ENCODE results near the gene DHRS7C. TPM values are rescaled to one million over a fixed set of nuclear protein-coding genes. Genes with fewer than 3 reads are reported as not detected.

The DHRS7C gene
- total RNA-seq, 1 donor from 2014 or later, result not detected

DNA sequence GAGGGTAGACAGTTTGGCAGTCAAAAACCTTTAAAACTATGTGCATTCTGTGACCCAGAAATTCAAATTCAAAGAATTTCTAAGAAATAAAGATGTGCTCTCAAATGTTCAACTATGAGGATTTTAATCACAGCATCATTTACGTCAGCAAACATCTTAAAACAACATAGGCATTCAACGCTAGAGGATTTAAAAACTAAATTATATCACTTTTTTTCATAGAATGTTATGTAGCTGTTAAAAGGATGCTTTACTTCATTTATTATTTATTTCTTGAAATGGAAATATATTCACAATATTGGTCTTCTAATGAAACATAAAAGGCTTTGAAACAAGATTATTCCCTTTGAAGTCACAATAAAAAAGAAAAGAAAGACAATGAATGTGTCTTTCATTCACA, 38.0 kb upstream of the DHRS7C start:
- Histone ChIP-seq H3K27me3 (ENCODE audit: control insufficient read depth, insufficient read depth, low read length) (no peaks in the 10 kb centered on the region), H3K36me3 (ENCODE audit: control insufficient read depth, insufficient read depth, low read length) (no peaks in the 10 kb centered on the region), H3K4me3 (ENCODE audit: low read depth, low read length) (no peak overlapping the region)
- no peak for FAIRE-seq
- TF ChIP-seq, protein P1, sequence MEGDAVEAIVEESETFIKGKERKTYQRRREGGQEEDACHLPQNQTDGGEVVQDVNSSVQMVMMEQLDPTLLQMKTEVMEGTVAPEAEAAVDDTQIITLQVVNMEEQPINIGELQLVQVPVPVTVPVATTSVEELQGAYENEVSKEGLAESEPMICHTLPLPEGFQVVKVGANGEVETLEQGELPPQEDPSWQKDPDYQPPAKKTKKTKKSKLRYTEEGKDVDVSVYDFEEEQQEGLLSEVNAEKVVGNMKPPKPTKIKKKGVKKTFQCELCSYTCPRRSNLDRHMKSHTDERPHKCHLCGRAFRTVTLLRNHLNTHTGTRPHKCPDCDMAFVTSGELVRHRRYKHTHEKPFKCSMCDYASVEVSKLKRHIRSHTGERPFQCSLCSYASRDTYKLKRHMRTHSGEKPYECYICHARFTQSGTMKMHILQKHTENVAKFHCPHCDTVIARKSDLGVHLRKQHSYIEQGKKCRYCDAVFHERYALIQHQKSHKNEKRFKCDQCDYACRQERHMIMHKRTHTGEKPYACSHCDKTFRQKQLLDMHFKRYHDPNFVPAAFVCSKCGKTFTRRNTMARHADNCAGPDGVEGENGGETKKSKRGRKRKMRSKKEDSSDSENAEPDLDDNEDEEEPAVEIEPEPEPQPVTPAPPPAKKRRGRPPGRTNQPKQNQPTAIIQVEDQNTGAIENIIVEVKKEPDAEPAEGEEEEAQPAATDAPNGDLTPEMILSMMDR (IDR thresholded peaks at IDR 0.05; ENCODE audit: insufficient read depth, low read length, severe bottlenecking), result no peak
- DNase-seq (ENCODE audit: low read depth), result no peak

DNA sequence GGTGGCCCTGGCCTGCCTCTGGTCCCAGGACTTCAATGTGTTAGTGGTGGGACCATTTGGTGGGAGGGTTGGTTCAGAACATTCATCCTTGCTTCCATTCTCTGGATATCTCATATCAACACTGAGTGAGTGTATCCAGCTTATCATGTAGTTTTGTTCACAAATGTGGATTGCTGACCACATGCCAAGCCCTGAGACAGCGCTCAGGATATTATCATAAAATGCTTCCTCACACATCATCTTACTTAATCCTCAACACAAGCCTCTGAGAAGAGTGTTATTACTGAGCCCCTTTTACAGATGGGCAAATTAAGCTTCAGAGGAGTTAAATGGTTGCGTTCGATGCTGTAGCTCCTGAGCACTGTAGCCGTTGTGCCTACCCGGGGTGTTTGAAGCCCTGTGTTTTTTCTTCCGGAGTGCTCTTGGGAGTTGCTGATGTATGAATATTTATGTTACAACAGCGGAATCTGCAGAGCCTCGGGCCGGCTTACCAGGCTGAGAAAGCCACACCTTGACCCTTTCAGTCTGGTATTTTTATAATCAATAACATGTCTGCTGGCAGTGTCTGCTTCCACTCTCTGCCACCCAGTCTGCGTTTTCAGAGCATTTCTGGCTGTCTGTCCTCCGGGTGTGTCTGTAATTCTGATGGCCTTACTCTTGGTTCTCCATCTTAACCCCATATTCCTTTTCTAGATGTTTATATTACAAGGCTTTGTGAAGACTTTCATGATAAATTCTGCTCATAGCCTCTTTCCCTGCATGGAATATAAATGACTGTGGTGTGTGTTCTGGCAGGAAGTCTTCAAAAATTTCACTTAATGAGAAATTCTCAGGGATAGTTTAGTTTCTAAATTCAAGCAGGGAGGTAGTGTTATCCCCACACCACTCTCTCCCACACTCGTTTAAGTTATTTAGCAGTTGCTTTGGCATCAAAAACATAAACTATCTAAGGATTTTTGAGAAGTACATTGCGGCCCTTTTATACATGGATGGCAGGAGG, 37.2 kb upstream of the DHRS7C start:
- TF ChIP-seq, protein P1 (IDR thresholded peaks at IDR 0.05; ENCODE audit: insufficient read depth, low read length, severe bottlenecking), result no peak
- Histone ChIP-seq H3K27me3 (ENCODE audit: control insufficient read depth, insufficient read depth, low read length) (no peaks in the 10 kb centered on the region), H3K4me3 (ENCODE audit: low read depth, low read length) (no peak overlapping the region), H3K36me3 (ENCODE audit: control insufficient read depth, insufficient read depth, low read length) (no peaks in the 10 kb centered on the region)
- FAIRE-seq (no peak), DNase-seq (ENCODE audit: low read depth) (no peak)

DNA sequence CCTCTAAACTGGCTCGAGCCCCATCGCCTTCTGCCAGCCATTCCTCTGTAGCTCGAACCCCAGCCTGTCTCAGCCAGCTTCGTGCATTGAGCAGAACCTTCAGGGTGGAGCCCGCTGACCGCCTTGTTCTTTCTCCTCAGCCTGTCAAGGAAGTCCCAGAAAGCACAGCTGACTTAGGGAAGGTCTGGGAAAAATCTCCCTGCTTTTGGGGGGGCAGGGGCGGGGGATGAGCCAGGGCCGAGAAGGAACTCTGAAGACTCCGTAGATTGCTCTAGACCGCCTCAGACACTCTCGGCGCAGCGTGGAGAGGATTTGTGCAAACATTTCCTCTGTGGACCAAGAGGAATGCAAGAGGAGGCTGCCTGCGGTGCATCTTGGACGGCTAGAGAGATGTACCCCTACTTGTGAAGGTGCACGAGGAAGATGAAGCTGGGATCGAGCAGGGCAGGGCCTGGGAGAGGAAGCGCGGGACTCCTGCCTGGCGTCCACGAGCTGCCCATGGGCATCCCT, 34.3 kb upstream of the DHRS7C start, which contains the start of gene GLP2R:
GLP2R (plus strand) TSS at position 284 of the 510 bp plus-strand sequence; CDS start at position 424, 140 bp downstream.
- H3K27me3 ChIP-seq (ENCODE audit: control insufficient read depth, insufficient read depth, low read length), result no peaks in the 10 kb centered on the region
- TF ChIP-seq, protein P1 (IDR thresholded peaks at IDR 0.05; ENCODE audit: insufficient read depth, low read length, severe bottlenecking), result no peak
- H3K36me3 ChIP-seq (ENCODE audit: control insufficient read depth, insufficient read depth, low read length), result no peaks in the 10 kb centered on the region
- H3K4me3 ChIP-seq (ENCODE audit: low read depth, low read length), result no peak within 1 kb of the TSS
- FAIRE-seq (no peak), DNase-seq (ENCODE audit: low read depth) (no peak)

DNA sequence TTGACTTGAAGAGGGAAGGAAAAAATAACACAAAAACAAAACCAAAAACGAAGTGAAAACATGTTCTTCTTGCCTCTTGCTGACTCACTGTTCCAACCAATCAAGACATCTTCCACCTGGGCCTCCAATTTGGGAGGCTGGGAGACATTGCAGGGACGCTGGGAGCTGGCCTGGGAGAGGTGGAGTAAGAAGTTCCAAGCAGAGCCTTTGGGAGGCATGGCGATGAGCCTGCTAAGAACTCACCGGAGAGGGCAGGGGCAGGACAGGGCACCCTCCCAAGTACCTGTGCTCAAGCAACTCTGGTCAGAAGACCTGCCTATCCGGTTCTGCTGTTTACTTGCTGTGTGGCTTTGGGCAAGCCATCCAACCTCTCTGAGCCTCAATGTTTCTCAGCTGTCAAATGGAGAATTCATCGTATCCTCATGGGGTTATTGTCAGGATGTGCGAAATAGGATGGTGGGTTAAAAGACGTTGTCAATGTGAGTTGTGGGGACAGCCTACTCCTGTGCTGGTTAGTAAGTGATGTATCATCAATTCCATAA, 33.5 kb upstream of the DHRS7C start:
- H3K4me3 ChIP-seq (ENCODE audit: low read depth, low read length), result no peak overlapping the region
- TF ChIP-seq, protein P1 (IDR thresholded peaks at IDR 0.05; ENCODE audit: insufficient read depth, low read length, severe bottlenecking), result no peak
- H3K36me3 ChIP-seq (ENCODE audit: control insufficient read depth, insufficient read depth, low read length), result no peaks in the 10 kb centered on the region
- DNase-seq (ENCODE audit: low read depth) (no peak), FAIRE-seq (no peak)
- no peaks in the 10 kb centered on the region for H3K27me3 ChIP-seq (ENCODE audit: control insufficient read depth, insufficient read depth, low read length)

DNA sequence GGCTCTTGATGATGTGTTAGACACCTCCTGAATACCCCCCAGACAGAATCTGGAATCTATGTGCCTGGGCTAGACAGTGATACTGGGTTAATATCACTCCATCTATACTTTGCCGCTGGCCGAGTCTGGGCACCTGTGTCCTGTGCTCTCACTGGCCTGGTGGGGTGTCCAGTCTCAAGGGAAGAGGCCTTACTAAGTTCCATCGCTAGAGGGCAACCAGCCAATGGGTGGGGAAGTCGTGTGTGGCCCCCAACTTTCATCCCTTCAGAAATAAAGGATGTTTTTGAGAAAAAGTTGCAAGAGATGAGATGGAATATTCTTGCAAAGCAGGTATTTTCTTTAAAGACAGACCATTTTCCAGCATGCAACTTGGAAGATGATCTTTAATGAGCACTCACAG, 32.7 kb upstream of the DHRS7C start:
- no peak for FAIRE-seq
- TF ChIP-seq, protein P1 (IDR thresholded peaks at IDR 0.05; ENCODE audit: insufficient read depth, low read length, severe bottlenecking), result no peak
- H3K27me3 ChIP-seq (ENCODE audit: control insufficient read depth, insufficient read depth, low read length), result no peaks in the 10 kb centered on the region
- H3K4me3 ChIP-seq (ENCODE audit: low read depth, low read length), result no peak overlapping the region
- DNase-seq (ENCODE audit: low read depth), result no peak
- no peaks in the 10 kb centered on the region for H3K36me3 ChIP-seq (ENCODE audit: control insufficient read depth, insufficient read depth, low read length)
